Fibroblast of lung (primary cell): ENCODE results near the gene SPTB. TPM values are rescaled to one million over a fixed set of nuclear protein-coding genes. Genes with fewer than 3 reads are reported as not detected.

ENCODE experiments used
- DNase-seq, 2 donors: peaks; one replicate each; pipeline versions ENCODE4 v3.0.0 to v3.0.0-alpha.2; 2010; ENCODE audit warnings: low read depth in 2 of 2
- H2AFZ ChIP-seq: 2 replicates; pipeline ENCODE4 v1.5.1; 2012; ENCODE audit warnings: low read length, control low read depth, inconsistent platforms
- H3K27ac ChIP-seq: 2 replicates; pipeline ENCODE4 v1.5.1; 2011; ENCODE audit warnings: low read length, control low read depth; ENCODE audit not compliant: insufficient read depth
- H3K27me3 ChIP-seq: 2 replicates; pipeline ENCODE4 v1.5.1; 2011; ENCODE audit warnings: mild to moderate bottlenecking, low read length; ENCODE audit not compliant: control insufficient read depth, insufficient read depth
- H3K36me3 ChIP-seq: 2 replicates; pipeline ENCODE4 v1.5.1; 2011; ENCODE audit warnings: low read length; ENCODE audit not compliant: control insufficient read depth, insufficient read depth
- H3K4me1 ChIP-seq: 2 replicates; pipeline ENCODE4 v1.5.1; 2011; ENCODE audit warnings: low read length; ENCODE audit not compliant: control insufficient read depth, insufficient read depth; ENCODE audit errors: extremely low read depth
- H3K4me2 ChIP-seq: 2 replicates; pipeline ENCODE4 v1.5.1; 2011; ENCODE audit warnings: low read length, control low read depth; ENCODE audit not compliant: insufficient read depth; ENCODE audit errors: extremely low read depth
- H3K4me3 ChIP-seq, 4 experiments: fragments of 200-600 bp in 1 of 4; sonication (generic) in 1 of 4; replicated peaks in 1 of 4; 2 replicates each; pipeline ENCODE4 v1.5.1; 2011 to 2016; ENCODE audit warnings: low read length in 4 of 4, low read depth in 3 of 4, mild to moderate bottlenecking in 3 of 4, control low read depth in 2 of 4, inconsistent platforms in 1 of 4, mixed read lengths in 1 of 4; ENCODE audit not compliant: insufficient read depth in 1 of 4; ENCODE audit errors: control extremely low read depth in 1 of 4
- H3K79me2 ChIP-seq: 2 replicates; pipeline ENCODE4 v1.5.1; 2012; ENCODE audit warnings: mild to moderate bottlenecking, low read length, inconsistent platforms; ENCODE audit not compliant: control insufficient read depth, insufficient read depth
- H3K9ac ChIP-seq: 2 replicates; pipeline ENCODE4 v1.5.1; 2011; ENCODE audit warnings: mild to moderate bottlenecking, low read length, control low read depth; ENCODE audit not compliant: insufficient read depth
- H3K9me3 ChIP-seq: 2 replicates; pipeline ENCODE4 v1.5.1; 2012; ENCODE audit warnings: low read depth, low read length; ENCODE audit not compliant: control insufficient read depth, insufficient read depth
- H4K20me1 ChIP-seq: 2 replicates; pipeline ENCODE4 v1.5.1; 2011; ENCODE audit warnings: low read length; ENCODE audit not compliant: control insufficient read depth, insufficient read depth; ENCODE audit errors: extremely low read depth
- CTCF ChIP-seq, 2 donors: IDR thresholded peaks in 1 of 2; conservative IDR thresholded peaks in 1 of 2; 1 replicate in 1 of 2; 2 replicates in 1 of 2; pipeline ENCODE4 v1.5.1; 2011 to 2012; ENCODE audit warnings: low read length in 2 of 2, control low read depth in 1 of 2, inconsistent platforms in 1 of 2, low read depth in 1 of 2, mild to moderate bottlenecking in 1 of 2
- EZH2 ChIP-seq: IDR thresholded peaks from 2 replicates; pipeline ENCODE4 v1.5.1; 2012; ENCODE audit warnings: low read length, control low read depth, mild to moderate bottlenecking; ENCODE audit errors: missing control alignments
- polyA plus RNA-seq, 2 donors: library from polyadenylated mRNA; depleted of rRNA in 1 of 2; stranded (reverse) in 1 of 2; unstranded in 1 of 2; fragments of >200 nt; gene quantifications; 2 replicates each; pipeline ENCODE4 v1.2.1, GENCODE V29; 2011 to 2012; ENCODE audit warnings: missing spikeins in 1 of 2
- total RNA-seq: library from RNA; depleted of rRNA; stranded (reverse); fragments of >200 nt; gene quantifications from 2 replicates; pipeline ENCODE4 v1.2.1, GENCODE V29; 2014

SPTB gene
- total and polyA plus RNA-seq, 2 donors (not counting 1 experiment from before 2014, with no cell fraction given): not detected

DNA sequence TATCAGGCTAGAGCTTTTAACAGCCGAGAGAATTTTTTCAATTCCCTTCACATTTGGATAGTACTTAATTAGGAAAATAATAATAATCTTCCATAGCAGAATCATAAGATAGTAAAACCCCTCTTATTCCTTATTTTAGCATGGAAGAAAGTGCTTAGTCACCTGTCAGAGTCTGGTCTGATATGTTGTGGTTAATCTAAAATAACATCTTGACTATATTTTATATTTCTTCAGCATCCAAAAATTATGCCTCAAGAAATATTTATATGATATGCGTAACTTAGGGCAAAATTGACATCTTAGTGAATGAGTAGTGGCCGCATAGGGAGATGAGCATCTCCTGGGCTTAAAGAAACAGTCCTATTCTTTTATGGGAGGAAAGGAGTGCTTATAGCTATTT is 47.3 kb upstream of the SPTB start:
- no peaks in the 10 kb centered on the region for H3K9me3 ChIP-seq
- no peaks in the 10 kb centered on the region for H4K20me1 ChIP-seq
- no peak overlapping the region for H2AFZ ChIP-seq
- peaks cover 2% of the 10 kb centered on the region for H3K36me3 ChIP-seq
- TF ChIP-seq CTCF (conservative IDR thresholded peaks at IDR 0.05 in 1 of 2, IDR thresholded peaks at IDR 0.05 in 1 of 2; ENCODE audit: low read depth in 1 of 2, low read length in 2 of 2) (no peak), EZH2 (no peak)
- H3K9ac ChIP-seq: no peak overlapping the region
- H3K79me2 ChIP-seq: no peaks in the 10 kb centered on the region
- H3K27me3 ChIP-seq: no peaks in the 10 kb centered on the region
- no peak overlapping the region for H3K4me2 ChIP-seq
- H3K4me3 ChIP-seq: no peak overlapping the region
- H3K4me1 ChIP-seq: no peaks in the 10 kb centered on the region
- no peak for DNase-seq
- H3K27ac ChIP-seq: no peak overlapping the region

GRCh38 chr14:64926398-64926995 is 46.8 kb upstream of the SPTB start:
- Histone ChIP-seq H3K36me3 (peaks cover 2% of the 10 kb centered on the region), H3K27ac (no peak overlapping the region)
- DNase-seq: no peak

DNA sequence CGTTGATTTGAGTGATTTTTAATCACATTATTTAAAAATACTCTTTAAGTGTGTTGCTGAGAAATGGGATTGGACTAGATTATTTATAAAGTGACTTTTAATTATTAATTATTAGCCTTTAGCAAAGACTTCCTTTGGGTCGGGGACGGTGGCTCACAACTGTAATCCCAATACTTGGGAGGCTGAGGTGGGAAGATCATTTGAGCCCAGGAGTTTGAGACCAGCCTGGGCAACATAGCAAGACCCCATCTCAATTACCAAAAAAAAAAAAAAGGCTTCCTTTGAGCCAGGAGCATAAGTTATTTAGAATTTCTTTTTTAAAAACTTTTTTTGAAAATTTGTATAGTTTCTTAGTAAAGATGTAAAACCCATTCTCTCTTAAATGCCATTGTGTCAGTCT is 43.3 kb upstream of the SPTB start:
- H2AFZ ChIP-seq: no peak overlapping the region
- H3K4me3 ChIP-seq: no peak overlapping the region
- no peak overlapping the region for H3K27ac ChIP-seq
- H3K36me3 ChIP-seq: peaks cover 2% of the 10 kb centered on the region
- no peak overlapping the region for H3K4me2 ChIP-seq
- H3K79me2 ChIP-seq: peaks cover 9% of the 10 kb centered on the region
- DNase-seq: no peak
- no peaks in the 10 kb centered on the region for H3K9me3 ChIP-seq
- no peak overlapping the region for H3K9ac ChIP-seq
- no peak for TF ChIP-seq EZH2
- TF ChIP-seq CTCF (conservative IDR thresholded peaks at IDR 0.05 in 1 of 2, IDR thresholded peaks at IDR 0.05 in 1 of 2; ENCODE audit: low read depth in 1 of 2, low read length in 2 of 2): no peak
- no peaks in the 10 kb centered on the region for H4K20me1 ChIP-seq
- H3K4me1 ChIP-seq: peaks cover 2% of the 10 kb centered on the region
- H3K27me3 ChIP-seq: no peaks in the 10 kb centered on the region

More at GRCh38 chr14:64926398-64926995, 46.8 kb upstream of the SPTB start:
- Histone ChIP-seq H3K79me2 (peaks cover 2% of the 10 kb centered on the region), H4K20me1 (no peaks in the 10 kb centered on the region), H3K4me3 (no peak overlapping the region), H3K4me1 (no peaks in the 10 kb centered on the region), H3K9me3 (no peaks in the 10 kb centered on the region), H3K4me2 (no peak overlapping the region), H2AFZ (no peak overlapping the region), H3K9ac (no peak overlapping the region), H3K27me3 (no peaks in the 10 kb centered on the region)
- TF ChIP-seq EZH2 (no peak), CTCF (conservative IDR thresholded peaks at IDR 0.05 in 1 of 2, IDR thresholded peaks at IDR 0.05 in 1 of 2; ENCODE audit: low read depth in 1 of 2, low read length in 2 of 2) (no peak)
